CD4-positive, CD25-positive, alpha-beta regulatory T cell (primary cell): ENCODE results near the gene ZSWIM9. TPM values are rescaled to one million over a fixed set of nuclear protein-coding genes. Genes with fewer than 3 reads are reported as not detected.
"Not testable (repeated sequence)": the region's sequence is repeated elsewhere in the genome, so short reads cannot be mapped to it uniquely, and the experiment has no call there.

Experiments used
- ATAC-seq, 2 donors: fragments of 150-1000 bp; cut with Tn5 transposase; one replicate each; pipeline ENCODE4 v1.10.0; 2021; ENCODE audit warnings: low read depth in 2 of 2, moderate number of reproducible peaks in 2 of 2, moderate library complexity in 1 of 2
- DNase-seq, 3 donors: peaks; one replicate each; pipeline versions ENCODE4 v3.0.0 to v3.0.0-alpha.2; 2012 to 2022; ENCODE audit warnings: mixed read lengths in 1 of 3
- H3K27ac ChIP-seq: one replicate; pipeline ENCODE4 v1.7.0; 2013; ENCODE audit warnings: mild to moderate bottlenecking, low read length; ENCODE audit not compliant: insufficient read depth, poor library complexity, severe bottlenecking
- H3K27me3 ChIP-seq: one replicate; pipeline ENCODE4 v1.7.0; 2013; ENCODE audit warnings: low read length; ENCODE audit not compliant: control insufficient read depth, insufficient read depth
- H3K36me3 ChIP-seq: one replicate; pipeline ENCODE4 v1.7.0; 2013; ENCODE audit warnings: mild to moderate bottlenecking, low read length, moderate library complexity; ENCODE audit not compliant: control insufficient read depth, insufficient read depth
- H3K4me1 ChIP-seq: 2 replicates; pipeline ENCODE4 v1.7.0; 2013; ENCODE audit warnings: mild to moderate bottlenecking, low read length; ENCODE audit not compliant: insufficient read depth, control insufficient read depth, poor library complexity, severe bottlenecking
- H3K4me3 ChIP-seq: one replicate; pipeline ENCODE4 v1.7.0; 2013; ENCODE audit warnings: low read depth, mild to moderate bottlenecking, low read length, moderate library complexity
- H3K9me3 ChIP-seq, 2 experiments: 1 replicate in 1 of 2; 2 replicates in 1 of 2; pipeline ENCODE4 v1.7.0; 2013; ENCODE audit warnings: low read length in 2 of 2, mild to moderate bottlenecking in 1 of 2, moderate library complexity in 1 of 2; ENCODE audit not compliant: control insufficient read depth in 2 of 2
- H3K27ac Mint-ChIP-seq, 3 donors: one replicate each; pipeline ENCODE4 v1.8.0; 2020 to 2022; ENCODE audit warnings: mild to moderate bottlenecking in 3 of 3, mixed read lengths in 3 of 3, moderate library complexity in 2 of 3
- H3K27me3 Mint-ChIP-seq: one replicate; pipeline ENCODE4 v1.8.0; 2022; ENCODE audit warnings: mild to moderate bottlenecking, mixed read lengths
- H3K36me3 Mint-ChIP-seq: one replicate; pipeline ENCODE4 v1.8.0; 2020; ENCODE audit warnings: mixed read lengths
- H3K4me1 Mint-ChIP-seq, 4 donors: one replicate each; pipeline ENCODE4 v1.8.0; 2020 to 2022; ENCODE audit warnings: mixed read lengths in 4 of 4, mild to moderate bottlenecking in 1 of 4
- H3K4me3 Mint-ChIP-seq, 4 donors: one replicate each; pipeline ENCODE4 v1.8.0; 2020 to 2022; ENCODE audit warnings: mild to moderate bottlenecking in 4 of 4, mixed read lengths in 4 of 4, moderate library complexity in 3 of 4
- H3K9me3 Mint-ChIP-seq, 7 donors: one replicate each; pipeline ENCODE4 v1.8.0; 2020 to 2022; ENCODE audit warnings: mixed read lengths in 7 of 7, mild to moderate bottlenecking in 3 of 7, moderate library complexity in 2 of 7
- polyA plus RNA-seq, 4 donors: library from polyadenylated mRNA; unstranded; fragments of 300-500 nt; fragmentation: Illumina TruSeq; gene quantifications; one replicate each; pipeline ENCODE4 v1.2.3, GENCODE V29; 2021
- total RNA-seq: library from RNA; stranded (reverse); gene quantifications from one replicate; pipeline ENCODE4 v1.2.3, GENCODE V29; 2022

Gene ZSWIM9
- total and polyA plus RNA-seq, 5 donors from 2014 or later = 0.29 to 5.0 (median 0.89) TPM

DNA sequence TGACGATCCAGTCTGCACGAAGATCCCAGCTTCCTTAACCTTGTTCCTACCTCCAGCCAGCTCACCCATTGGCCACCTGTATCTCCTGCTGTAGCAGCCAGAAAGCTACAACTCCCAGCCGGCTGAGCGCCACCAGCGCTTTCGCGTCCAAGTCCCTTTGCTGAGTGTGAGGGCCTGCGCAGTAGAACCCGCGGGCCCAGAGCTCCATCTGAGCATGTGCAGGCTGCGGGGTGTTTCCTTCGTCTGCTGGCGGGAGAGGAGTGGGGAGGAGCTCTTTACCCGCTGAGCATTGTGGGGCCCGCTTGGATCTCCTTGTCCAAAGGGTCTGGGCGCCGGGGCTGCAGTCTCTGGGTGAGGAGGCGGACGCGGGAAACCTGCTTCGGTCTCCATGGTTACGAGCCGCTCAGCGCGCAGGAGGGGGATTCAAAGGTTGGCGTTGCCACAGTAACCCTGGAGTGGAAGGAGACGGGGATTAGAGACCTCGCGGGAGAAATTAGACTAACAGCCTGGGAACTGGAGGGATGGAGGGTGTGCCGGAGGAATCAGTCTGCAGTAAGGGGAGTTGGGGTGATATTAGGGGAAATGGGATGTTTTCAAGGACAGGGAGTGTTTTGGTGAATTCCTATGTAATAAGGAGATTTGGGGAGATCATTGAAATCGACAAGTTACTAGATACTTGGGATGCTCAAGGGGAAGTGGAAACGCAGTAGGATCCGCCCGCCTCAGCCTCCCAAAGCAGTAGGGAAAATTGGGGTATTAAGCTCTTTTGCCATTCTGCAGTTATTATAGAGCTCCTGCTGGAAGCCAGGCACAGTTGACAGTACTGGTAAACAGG lies 33.5 kb downstream of the ZSWIM9 start:
- H3K27ac ChIP-seq = peak overlapping the region; percentile 70
- Mint-ChIP-seq H3K4me1 (peaks cover 4 to 21% (median 12%) of the 10 kb centered on the region in 4 donors), H3K27ac (no peak overlapping the region), H3K27me3 (no peaks in the 10 kb centered on the region), H3K36me3 (peaks cover 5% of the 10 kb centered on the region), H3K9me3 (no peaks in the 10 kb centered on the region), H3K4me3 (no peak overlapping the region)
- H3K4me3 ChIP-seq = peak overlapping the region; percentile 88
- peak; percentile 81 to 96 (median 87) for DNase-seq
- peak; percentile 99 for ATAC-seq
- H3K27me3 ChIP-seq = no peaks in the 10 kb centered on the region
- H3K4me1 ChIP-seq = peaks cover 29% of the 10 kb centered on the region
- no peaks in the 10 kb centered on the region for H3K36me3 ChIP-seq
- H3K9me3 ChIP-seq = no peaks in the 10 kb centered on the region

DNA sequence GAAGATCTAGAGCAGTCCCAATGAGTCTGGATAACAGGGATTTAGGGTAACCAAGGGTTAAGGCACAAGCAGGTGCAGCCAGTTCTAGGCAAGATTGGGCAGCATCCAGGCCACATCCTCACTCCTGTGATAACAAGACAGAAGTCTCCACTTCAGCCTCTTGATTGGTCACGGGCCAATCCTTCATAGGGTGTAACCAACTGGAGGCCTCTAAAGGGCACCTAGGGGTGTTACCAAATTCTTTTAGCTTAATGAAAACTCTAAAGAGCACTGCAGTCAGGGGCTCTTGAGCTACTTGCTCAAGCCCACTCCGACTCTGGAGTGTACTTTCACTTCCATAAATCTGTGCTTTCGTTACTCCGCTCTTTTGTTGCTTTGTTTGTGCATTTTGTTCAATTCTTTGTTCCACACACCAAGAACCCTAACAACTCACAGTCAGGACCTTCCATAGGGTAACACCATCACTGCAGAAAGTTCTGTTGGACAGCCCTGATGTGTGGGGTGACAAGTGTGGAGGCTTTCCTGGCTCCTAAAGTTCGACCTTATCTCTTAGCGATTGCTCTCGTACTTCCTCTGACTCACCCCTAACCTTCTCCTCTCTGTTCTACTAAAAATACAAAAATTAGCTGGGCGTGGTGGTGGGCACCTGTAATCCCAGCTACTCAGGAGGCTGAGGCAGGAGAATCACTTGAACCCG lies 36.1 kb downstream of the ZSWIM9 start:
- ATAC-seq = no peak

DNA sequence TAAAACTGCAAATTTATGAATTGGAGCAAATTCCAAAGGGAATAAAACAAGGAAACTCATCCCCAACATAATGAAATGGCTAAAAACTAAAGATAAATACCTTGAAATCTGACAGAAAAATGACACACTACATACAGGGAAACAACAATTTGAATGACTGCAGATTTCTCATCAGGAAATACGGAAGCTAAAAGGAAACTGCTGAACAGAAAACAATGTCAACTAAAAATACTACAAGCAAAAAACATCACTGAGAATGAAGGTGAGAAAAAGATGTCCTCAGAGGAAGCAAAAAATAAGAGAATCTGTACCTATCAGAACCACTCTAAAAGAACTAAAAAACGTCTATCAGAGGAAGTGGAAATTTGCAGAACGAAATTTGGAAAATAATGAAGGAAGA lies 39.5 kb downstream of the ZSWIM9 start:
- peaks cover 0 to 2% (median 0%) of the 10 kb centered on the region in 7 donors for H3K9me3 Mint-ChIP-seq

More for the DNA sequence above, 36.1 kb downstream of the ZSWIM9 start:
- peaks cover 29% of the 10 kb centered on the region for H3K4me1 ChIP-seq
- no peaks in the 10 kb centered on the region for H3K27me3 ChIP-seq
- H3K36me3 ChIP-seq = peaks cover 9% of the 10 kb centered on the region
- Mint-ChIP-seq H3K27ac (peak overlapping the region; percentile 64 to 83 (median 82)), H3K4me1 (peaks cover 19 to 38% (median 26%) of the 10 kb centered on the region in 4 donors), H3K36me3 (peaks cover 16% of the 10 kb centered on the region), H3K4me3 (peak overlapping the region in 1 of 4 donors; percentile 30), H3K9me3 (no peaks in the 10 kb centered on the region), H3K27me3 (no peaks in the 10 kb centered on the region)
- peak overlapping the region; percentile 49 for H3K27ac ChIP-seq
- peak in 1 of 3 donors; percentile 12 for DNase-seq
- H3K4me3 ChIP-seq = no peak overlapping the region
- no peaks in the 10 kb centered on the region for H3K9me3 ChIP-seq

DNA sequence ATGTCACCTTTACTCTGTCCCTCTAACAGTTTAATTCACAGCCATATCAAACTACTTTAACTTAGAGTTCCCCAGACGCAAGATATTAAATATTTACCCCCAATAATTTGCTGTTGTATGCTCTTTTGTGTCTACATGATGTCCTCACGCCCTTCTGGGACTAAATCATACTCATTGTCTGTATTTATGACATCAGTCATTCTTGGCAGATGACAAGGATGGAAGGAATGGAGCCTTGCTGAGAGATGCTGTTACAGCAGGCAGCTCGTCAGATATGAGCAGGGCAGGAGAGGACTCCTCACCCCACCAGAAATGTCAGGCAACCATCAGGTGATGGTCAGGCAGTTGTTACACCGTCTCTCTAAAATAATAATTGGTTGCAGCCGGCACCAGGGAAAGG lies 43.5 kb downstream of the ZSWIM9 start:
- Mint-ChIP-seq H3K27ac (peak overlapping the region; percentile 7 to 83 (median 74)), H3K9me3 (peaks cover 0 to 2% (median 0%) of the 10 kb centered on the region in 7 donors), H3K36me3 (peaks cover 49% of the 10 kb centered on the region), H3K4me3 (no peak overlapping the region), H3K27me3 (no peaks in the 10 kb centered on the region), H3K4me1 (peaks cover 21 to 36% (median 22%) of the 10 kb centered on the region in 4 donors)
- no peaks in the 10 kb centered on the region for H3K4me1 ChIP-seq
- DNase-seq (no peak), ATAC-seq (no peak)
- no peak overlapping the region for H3K27ac ChIP-seq
- no peak overlapping the region for H3K4me3 ChIP-seq
- peaks cover 72% of the 10 kb centered on the region for H3K36me3 ChIP-seq
- H3K9me3 ChIP-seq = no peaks in the 10 kb centered on the region
- no peaks in the 10 kb centered on the region for H3K27me3 ChIP-seq

More for the DNA sequence above, 39.5 kb downstream of the ZSWIM9 start:
- peak overlapping the region in 1 of 3 donors; percentile 94 for H3K27ac Mint-ChIP-seq
- no peaks in the 10 kb centered on the region for H3K27me3 ChIP-seq
- peak overlapping the region in 1 of 4 donors; percentile 32 for H3K4me3 Mint-ChIP-seq
- DNase-seq (no peak), ATAC-seq (peak in 1 of 2 donors; percentile 45)
- peaks cover 23 to 40% (median 26%) of the 10 kb centered on the region in 4 donors for H3K4me1 Mint-ChIP-seq
- H3K27me3 Mint-ChIP-seq = no peaks in the 10 kb centered on the region
- H3K9me3 ChIP-seq = no peaks in the 10 kb centered on the region
- H3K4me1 ChIP-seq = peaks cover 11% of the 10 kb centered on the region
- peaks cover 28% of the 10 kb centered on the region for H3K36me3 Mint-ChIP-seq
- peaks cover 34% of the 10 kb centered on the region for H3K36me3 ChIP-seq
- peak overlapping the region; percentile 55 for H3K27ac ChIP-seq
- H3K4me3 ChIP-seq = no peak overlapping the region

- DNase-seq (no peak), ATAC-seq (no peak)
- Mint-ChIP-seq H3K4me3 (no peak overlapping the region), H3K27ac (peak overlapping the region in 1 of 3 donors; percentile 62), H3K36me3 (peaks cover 56% of the 10 kb centered on the region), H3K27me3 (no peaks in the 10 kb centered on the region), H3K9me3 (peaks cover 0 to 2% (median 0%) of the 10 kb centered on the region in 7 donors), H3K4me1 (peaks cover 0 to 13% (median 10%) of the 10 kb centered on the region in 4 donors)
- Histone ChIP-seq H3K36me3 (peaks cover 80% of the 10 kb centered on the region), H3K4me3 (no peak overlapping the region), H3K27me3 (no peaks in the 10 kb centered on the region), H3K9me3 (no peaks in the 10 kb centered on the region), H3K4me1 (no peaks in the 10 kb centered on the region), H3K27ac (no peak overlapping the region)
Measured at GRCh38 chr19:48216933-48217332, 46.5 kb downstream of the ZSWIM9 start.

DNA sequence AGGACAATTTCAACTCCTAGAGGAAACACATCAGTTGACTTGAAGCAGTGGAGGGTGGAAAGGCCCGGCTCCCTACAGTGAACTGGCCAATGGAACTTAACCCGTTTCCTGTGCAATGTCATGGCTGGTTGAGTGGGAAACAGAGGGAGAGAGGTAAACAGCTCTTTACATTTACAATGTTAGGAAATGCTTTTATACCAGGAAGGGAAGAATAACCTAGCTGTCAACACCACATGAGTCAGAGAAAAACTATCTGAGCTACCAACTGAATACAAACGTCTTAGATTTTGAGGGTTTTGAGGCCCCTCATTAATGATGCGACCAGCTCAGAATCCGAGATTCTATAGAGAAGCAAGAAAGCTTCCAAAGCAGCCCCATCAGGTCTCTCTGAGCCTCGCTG lies 48.5 kb downstream of the ZSWIM9 start:
- Mint-ChIP-seq H3K27me3 (no peaks in the 10 kb centered on the region), H3K27ac (peak overlapping the region in 1 of 3 donors; percentile 85), H3K36me3 (peaks cover 56% of the 10 kb centered on the region), H3K4me3 (no peak overlapping the region), H3K4me1 (peaks cover 0 to 12% (median 8%) of the 10 kb centered on the region in 4 donors), H3K9me3 (no peaks in the 10 kb centered on the region)
- H3K4me1 ChIP-seq = no peaks in the 10 kb centered on the region
- ATAC-seq (no peak), DNase-seq (no peak)
- no peak overlapping the region for H3K27ac ChIP-seq
- no peaks in the 10 kb centered on the region for H3K27me3 ChIP-seq
- no peaks in the 10 kb centered on the region for H3K9me3 ChIP-seq
- no peak overlapping the region for H3K4me3 ChIP-seq
- peaks cover 69% of the 10 kb centered on the region for H3K36me3 ChIP-seq

DNA sequence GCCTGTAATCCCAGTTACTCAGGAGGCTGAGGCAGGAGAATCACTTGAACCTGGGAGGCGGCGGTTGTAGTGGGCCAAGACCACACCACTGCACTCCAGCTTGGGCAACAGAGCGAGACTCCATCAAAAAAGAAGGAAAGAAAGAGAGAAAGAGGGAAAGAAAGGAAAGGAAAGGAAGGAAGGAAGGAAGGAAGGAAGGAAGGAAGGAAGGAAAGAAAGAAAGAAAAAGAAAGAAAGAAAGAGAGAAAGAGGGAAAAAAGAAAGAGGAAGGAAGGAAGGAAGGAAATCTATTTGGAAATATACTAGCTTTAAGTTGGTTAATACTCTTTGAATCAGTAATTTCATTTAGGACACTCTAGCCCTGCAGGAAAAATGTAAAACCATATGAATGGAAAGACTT lies 50.3 kb downstream of the ZSWIM9 start:
- H3K27ac Mint-ChIP-seq, H3K27ac ChIP-seq, H3K27me3 Mint-ChIP-seq, ATAC-seq, H3K9me3 Mint-ChIP-seq, H3K27me3 ChIP-seq, H3K4me3 Mint-ChIP-seq, H3K4me3 ChIP-seq, DNase-seq, H3K4me1 ChIP-seq, H3K4me1 Mint-ChIP-seq, H3K9me3 ChIP-seq: not testable (repeated sequence)
- H3K36me3 Mint-ChIP-seq = peaks cover 46% of the 10 kb centered on the region
- peaks cover 59% of the 10 kb centered on the region for H3K36me3 ChIP-seq
